NOMO-1 (cell line): ENCODE measurements around the gene TSFM.
A peak's percentile ranks its signal among the peaks of the same experiment; 100 is the strongest.

Source experiments
- DNase-seq, 2 experiments: peaks; one replicate each; lab custom pipeline; 2025; ENCODE audit not compliant: unreplicated experiment in 2 of 2; lab: John Stamatoyannopoulos, UW

TSFM gene

DNA sequence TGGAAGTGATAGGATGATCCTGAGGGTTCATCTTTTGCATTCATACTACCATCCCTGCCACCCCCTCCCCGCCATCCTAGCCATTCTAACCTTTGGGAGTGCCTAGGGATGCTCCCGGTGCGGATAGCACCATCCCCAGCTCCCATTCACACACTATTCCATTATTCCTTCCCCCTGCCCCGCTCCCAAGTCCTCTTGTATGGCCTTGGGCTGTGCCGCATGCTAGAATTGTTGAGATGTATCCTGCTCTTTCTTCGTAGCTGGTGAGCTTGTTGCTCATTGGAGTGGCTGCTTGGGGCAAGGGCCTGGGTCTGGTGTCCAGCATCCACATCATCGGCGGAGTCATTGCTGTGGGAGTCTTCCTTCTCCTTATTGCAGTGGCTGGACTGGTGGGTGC is 37.1 kb upstream of the TSFM start:
- DNase-seq = no peak

DNA sequence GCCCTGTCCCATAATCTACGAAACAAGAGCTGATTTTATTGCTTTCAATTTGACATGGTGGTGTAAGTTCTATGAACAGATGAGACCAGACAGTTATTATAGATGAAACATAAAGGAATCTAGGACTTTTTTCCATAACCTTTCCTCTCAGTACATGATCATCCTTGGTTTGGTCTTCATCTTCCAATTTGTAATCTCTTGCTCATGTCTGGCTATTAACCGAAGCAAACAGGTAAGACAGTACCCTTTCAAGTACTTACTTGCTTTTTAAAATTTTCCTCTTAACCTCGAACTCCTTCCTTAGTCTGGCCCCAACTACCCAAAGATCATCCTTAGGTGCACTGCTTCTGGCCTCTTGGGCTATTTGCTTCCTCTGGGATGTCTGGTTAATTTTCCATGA is 36.6 kb upstream of the TSFM start:
- DNase-seq = no peak

DNA sequence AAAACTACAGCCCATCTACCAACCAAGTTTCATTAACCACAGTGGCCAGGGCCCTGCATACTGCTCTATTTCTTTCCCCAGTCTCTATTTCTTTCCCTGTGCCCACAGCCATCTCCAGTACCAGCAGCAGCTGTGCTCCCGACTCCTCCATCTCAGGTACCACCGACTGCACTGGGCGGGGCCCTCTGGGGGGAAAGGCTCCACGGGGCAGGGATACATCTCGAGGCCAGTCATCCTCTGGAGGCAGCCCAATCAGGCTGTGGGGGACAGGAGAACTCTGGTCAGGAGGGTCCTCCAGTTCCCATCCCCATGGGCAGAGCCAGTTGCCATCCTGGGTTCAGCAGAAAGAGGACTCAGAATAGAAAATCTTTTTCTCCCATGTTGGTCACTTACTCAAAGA is 33.5 kb upstream of the TSFM start:
- DNase-seq = no peak

DNA sequence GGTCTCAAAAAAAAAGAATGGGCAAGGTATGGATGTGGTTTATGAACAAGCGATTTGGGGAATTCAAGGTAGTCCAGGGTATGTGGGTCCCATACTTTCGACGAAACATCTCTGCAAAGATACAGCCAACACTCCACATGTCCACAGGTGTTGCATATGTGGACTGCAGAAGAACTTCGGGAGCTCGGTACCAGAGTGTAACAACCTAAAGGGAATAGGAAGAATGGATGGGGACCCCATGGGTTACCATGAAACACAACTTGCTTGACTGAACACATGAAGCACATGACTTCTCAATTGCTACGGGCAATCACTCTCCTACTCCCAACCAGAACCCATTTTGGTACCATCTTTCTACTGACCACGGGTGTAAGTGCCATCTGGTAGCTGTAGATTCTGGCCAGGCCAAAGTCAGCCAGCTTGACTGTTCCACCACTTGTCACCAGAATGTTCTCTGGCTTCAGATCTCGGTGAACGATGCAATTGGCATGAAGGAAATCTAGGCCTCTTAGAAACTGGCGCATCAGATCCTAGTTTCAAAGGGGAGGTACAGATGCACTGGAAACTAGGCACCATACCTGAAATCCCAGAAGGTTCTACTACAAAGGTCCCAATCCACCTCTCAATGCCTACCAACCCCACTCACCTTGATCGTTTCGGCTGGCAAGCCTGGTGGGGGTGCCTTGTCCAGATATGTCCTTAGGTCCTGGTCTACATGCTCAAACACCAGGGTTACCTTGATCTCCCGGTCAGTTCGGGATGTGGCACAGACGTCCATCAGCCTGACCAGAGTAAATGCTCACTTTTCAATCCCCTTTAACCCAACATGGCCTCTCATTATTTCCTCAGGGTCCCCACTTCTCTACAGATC is 31.8 kb upstream of the TSFM start:
- no peak for DNase-seq

DNA sequence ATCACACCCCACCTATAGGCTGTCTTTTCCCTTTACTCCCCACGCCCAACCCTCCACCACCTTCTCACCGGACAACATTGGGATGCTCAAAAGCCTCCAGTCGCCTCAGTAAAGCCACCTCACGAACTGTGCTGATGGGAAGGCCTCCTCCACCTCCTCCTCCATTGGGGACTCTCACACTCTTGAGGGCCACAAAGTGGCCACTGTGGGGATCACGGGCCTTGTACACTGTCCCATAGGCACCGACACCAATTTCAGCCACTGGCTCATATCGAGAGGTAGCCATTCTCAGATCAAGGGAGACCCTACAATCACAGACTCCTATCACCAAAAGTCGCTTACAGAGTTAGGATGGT is 31.2 kb upstream of the TSFM start:
- no peak for DNase-seq

DNA sequence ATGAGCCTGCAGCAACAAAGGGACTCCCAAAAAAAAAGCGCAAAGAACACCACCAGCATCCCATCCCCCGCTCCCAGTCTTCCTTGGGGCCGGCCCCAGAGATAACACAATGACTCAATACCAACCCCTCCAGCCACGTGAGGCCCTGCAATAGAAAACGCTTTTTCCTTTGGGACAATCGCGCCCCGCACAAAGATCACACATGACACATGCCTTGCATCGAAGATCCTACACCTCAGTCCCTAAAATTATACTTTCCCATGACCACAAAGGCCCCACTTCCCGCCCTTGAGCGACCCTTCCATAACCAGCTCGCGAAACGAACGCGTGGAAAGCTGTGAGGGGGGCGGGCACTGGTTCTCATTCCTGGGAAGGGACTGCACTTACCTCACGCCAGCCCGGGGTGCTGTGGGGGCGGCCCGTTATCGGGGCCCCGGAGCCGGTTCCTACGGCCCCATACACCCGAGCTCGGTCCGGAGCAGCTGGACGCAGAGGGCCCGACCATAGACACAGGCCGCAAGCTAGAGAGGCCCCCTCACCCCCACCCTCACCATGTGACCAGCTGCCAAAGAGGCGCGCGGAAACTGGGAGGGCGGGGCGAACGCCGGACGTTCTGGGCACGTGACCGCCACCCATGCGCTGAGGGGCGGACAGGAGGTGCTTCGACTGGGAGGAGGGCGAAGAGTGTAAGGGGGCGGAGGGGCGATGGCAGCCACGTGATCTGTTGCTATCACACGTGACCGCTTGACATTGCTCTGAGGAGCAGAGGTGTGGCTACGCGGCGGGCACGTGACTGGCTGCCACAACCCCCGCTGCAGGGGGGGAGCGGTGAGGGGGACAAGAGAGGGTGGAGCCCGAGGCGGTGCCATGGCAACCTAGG is 30.6 kb upstream of the TSFM start, which contains the start of gene CDK4:
Gene CDK4 (minus strand): TSS at position 523 of the 880 bp plus-strand sequence. CDS start 593 bp downstream, outside the sequence.
- peak; percentile 99 for DNase-seq

DNA sequence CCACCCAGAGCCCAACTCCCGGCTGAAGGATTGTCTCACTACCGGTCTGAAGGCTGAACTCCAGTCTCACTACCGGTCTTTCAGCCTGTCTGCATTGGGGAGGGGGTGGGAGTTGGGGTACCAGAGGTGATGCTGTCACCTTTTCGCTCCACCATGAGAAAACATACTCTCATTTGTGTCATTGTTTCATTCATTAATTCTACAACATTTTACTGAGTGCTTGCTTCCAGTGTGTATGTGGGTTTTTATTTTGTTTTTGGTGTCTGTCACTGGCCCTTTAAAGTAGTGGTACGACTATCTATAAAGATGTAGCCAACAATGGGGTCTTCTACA is 30.0 kb upstream of the TSFM start:
- DNase-seq = no peak

DNA sequence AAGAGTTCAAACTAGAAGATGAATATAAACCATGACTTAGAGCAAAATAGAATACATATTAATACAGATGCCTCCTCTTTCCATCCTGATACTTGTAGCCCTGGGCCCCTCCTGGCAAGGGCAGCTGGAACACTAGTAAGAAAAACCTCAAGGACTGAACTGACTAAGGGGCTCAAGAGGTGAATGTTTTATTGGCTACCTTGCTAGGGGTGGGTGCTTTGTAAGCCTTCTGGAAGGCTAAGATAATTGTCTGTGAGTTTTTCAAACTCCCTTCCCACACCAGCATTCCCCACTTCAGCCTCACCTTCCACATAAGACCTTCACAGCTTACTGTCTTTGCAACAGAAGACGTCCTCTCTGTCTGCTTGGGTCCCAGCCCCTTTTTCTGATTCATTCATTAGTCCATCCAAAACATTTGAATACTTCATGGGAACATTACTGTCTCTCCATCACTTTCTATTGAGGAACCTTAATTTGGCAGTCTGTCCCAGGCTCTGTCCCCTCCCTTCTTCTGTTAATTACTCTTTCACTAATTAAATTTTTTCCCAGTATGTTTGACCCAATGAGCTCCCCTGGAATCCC is 28.7 kb upstream of the TSFM start:
- DNase-seq = no peak

DNA sequence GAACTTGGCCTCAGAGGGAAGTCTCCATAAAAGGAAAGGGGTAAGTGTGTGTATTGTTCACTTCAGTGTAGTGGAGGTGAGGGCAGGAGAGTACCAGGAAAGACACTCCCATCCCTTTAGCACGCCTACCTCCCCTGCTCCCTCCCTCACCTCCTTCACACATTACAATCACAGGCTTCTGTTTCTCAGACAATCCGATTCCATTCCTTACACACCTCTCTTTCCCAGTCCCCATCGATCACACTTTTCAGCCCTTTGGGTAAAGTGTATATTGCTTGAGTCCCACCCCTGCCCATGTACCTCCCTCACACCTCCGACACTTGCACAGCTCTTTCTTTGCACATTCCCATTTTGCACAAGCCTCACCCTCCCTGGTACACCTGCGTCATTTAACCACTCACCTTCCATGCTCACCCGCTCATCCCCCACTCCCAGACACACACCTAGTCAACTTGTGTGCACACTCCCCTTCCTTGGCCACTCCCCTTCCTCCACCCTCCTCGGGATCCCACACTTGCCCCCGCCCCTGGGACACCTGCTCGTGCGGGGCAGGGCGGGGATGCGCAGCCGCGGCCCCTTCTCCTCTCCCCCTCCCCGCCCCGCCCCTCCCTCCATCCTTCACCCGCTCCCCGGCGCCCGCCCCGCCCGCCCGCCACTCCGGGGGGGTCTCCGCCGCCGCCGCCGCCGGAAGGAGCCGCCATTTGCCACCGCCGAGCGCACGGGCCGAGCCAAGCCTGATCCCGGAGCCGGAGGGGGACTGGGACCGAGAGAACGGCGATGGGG is 28.0 kb upstream of the TSFM start, which contains the start of gene MARCHF9:
Gene MARCHF9 (plus strand): TSS at position 693 of the 783 bp plus-strand sequence. CDS start 426 bp downstream, outside the sequence.
- DNase-seq = peak; percentile 36 to 57

DNA sequence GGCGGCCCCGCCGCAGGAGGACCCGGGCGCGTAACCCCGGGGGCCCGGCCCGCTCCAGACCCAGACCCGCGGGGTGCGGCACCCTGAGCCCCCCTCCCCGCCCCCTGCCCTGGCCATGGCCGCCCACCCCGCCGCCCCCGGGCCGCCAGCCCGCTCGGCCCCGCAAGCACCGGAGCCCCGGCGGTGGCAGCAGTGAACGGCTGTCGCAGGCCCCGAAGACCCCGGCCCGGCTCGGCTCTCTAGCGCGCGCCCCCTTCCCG is 27.5 kb upstream of the TSFM start:
- no peak for DNase-seq

DNA sequence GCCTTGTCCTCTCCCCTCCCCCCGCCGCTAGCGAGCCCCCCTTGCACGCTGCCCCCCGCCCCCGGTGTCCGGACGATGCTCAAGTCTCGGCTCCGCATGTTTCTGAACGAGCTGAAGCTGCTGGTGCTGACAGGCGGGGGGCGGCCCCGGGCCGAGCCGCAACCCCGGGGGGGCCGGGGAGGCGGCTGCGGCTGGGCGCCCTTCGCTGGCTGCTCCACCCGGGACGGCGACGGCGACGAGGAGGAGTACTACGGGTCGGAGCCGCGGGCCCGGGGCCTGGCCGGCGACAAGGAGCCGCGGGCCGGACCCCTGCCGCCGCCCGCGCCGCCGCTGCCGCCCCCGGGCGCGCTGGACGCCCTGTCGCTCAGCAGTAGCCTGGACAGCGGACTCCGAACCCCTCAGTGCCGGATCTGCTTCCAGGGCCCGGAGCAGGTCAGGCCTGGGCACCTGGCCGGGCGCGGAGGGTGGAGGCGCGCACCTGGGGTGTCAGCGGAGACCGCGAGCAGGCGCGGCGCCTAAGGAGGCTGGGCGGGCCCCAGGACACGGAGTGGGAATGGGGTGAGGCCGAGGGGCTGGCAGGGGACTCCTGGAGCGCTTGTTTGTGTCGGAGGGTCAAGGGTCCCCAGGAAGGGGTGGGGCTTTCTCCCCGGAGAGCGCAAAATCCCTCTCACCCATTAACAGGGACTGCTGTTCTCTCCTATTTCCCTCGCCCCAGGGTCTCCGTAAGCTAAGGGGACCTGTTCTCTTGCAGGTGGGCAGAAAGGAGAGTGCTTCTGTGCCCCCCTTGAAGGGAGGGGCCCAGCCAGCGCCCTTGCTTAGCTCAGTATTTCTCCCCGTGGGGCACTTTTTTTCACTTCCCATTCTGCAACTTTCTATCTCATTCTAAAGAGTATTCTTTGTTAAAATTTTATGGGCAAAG is 26.9 kb upstream of the TSFM start:
- peak in 1 of 2 experiments; percentile 58 for DNase-seq

DNA sequence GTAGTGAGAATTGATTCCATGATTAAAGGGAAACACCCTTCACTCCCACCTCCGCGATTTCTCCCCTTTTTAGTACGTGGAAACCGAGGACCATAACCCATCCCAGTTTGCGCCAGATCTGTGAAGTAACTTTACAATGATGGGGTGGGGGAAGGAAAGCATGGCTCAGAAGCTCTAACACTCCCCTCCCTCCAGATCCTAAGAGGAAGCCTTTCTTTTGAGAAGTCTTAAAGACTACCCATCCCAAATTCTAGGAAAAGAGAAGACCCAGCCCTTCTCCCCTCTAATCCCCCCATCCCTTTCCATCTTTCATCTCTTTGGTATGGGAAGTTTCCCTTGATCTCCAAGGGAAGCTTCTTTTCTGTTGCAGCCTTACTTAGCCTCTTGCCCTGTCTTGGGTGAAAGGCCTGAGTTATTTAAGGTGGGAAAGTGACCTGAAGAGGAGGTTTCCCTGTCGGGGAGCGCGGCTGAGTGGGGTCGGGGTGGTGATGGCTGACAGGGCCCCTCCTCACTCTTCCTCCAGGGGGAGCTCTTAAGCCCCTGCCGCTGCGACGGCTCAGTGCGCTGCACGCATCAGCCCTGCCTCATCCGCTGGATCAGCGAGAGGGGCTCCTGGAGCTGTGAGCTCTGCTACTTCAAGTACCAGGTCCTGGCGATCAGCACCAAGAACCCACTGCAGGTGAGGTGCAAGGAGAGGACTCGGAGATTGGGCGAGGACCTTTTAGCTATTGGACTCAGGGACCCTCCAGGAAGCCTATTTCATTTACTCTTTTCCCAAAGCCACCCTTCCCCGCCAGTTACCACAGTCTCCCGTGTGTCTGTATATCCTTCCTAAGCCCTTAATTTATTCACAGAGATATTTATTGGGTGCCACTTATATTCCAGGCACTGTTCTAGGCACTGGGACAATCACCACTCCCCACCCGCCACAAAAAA is 25.9 kb upstream of the TSFM start:
- DNase-seq = peak; percentile 42 to 58

DNA sequence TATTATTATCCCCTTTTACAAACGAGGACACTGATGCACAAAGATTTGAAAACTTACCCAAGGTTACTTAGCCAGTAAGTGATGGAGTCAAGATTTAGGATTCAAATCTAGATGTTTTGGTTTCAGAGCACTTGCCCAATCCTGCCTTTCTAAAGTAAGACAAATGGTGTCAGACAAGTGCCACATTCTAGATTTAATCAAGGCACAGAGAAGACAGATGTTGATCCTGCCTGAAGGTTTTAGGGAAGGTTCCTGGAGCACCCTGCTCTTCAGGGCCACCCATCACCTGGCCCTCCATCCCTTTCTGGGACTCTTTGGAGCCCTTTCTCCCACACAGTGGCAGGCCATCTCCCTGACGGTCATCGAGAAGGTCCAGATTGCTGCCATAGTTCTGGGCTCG is 24.8 kb upstream of the TSFM start:
- no peak for DNase-seq

DNA sequence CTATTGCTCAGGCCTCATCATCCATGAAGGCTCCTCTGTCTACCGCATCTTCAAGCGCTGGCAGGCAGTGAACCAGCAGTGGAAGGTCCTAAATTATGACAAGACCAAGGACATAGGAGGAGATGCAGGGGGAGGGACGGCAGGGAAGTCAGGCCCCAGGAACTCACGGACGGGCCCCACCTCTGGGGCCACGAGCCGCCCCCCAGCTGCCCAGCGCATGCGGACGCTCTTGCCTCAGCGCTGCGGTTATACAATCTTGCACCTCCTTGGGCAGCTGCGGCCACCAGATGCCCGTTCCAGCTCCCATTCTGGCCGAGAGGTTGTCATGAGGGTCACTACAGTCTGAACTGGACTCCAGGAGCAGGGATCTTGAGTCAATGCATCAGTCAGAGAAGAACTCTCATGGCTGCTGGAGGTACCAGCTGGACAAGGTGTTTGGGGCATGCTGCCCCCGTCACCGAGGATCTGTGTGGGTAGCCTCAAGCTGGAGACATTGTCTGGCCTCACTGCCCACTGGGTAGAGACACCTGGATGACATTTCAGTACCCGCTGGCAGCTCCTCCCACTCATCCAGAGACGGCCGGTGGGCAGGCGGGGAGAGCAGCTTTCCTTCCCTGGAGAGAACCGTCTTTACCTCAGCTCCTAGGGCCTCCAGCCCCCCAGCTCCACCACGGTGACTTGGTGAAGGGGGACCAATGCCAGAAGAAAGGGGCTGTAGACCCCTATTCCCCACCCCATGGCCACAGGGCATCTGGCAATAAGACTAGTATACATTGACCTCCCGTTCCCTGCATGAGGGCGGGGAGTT is 23.8 kb upstream of the TSFM start:
- no peak for DNase-seq

DNA sequence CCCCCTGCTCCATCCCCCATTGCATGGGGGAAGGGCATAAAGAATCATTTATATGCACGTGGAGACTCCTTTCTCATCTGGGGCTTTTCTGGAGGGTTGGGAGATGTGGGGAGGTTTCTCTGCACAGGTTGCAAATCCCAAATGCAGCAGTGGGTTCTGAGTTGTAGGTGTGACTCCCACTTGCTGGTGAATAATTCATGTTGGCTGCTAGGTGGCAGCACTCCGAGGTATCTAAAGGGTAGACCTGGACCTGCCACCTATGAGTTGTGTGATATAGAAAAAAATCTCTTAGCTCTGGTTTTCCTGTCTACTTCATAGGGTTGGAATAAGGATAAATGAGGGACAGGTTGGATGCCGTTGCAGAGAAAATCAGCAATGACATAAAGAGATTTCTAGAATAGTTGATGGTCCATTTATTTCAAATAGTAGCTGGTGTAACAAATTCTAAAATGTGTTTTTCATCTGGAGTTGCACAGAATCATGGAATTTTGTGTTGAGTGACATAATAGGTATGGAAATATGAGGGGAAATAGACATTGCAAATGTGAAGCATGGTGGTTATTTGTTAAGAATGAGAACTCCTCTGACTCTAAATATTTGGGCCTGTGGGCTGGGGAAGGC is 23.1 kb upstream of the TSFM start:
- DNase-seq = peak in 1 of 2 experiments; percentile 28

DNA sequence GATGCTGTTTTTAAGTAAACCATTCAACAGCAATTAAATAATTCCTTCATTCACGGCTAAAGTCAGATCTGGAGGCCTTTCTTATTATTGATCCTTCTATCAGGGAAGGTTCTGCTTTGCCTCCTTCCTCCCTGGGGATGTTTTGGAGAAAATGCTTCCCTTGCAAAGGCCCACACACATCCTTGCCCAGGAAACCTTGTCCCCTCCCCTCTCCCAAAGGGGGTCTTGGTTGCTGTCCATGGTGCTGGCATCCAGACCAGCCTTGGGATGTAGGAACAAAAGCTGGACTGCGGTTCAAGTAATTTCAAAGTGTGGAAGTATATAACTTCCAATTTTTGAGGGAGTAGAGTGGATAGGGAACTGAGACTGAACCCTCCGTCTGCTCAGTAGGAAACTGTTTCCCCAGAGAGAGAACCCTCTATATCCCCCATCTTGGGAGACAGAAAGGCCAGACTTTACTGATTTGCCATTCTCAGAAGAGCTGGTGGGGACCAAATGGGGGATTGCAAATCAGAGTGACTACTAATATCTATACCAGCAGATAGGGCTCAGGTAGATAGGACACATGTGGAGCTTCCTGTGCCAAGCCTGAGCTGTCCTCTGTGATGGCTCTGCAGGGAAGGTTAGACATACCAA is 22.1 kb upstream of the TSFM start:
- no peak for DNase-seq

DNA sequence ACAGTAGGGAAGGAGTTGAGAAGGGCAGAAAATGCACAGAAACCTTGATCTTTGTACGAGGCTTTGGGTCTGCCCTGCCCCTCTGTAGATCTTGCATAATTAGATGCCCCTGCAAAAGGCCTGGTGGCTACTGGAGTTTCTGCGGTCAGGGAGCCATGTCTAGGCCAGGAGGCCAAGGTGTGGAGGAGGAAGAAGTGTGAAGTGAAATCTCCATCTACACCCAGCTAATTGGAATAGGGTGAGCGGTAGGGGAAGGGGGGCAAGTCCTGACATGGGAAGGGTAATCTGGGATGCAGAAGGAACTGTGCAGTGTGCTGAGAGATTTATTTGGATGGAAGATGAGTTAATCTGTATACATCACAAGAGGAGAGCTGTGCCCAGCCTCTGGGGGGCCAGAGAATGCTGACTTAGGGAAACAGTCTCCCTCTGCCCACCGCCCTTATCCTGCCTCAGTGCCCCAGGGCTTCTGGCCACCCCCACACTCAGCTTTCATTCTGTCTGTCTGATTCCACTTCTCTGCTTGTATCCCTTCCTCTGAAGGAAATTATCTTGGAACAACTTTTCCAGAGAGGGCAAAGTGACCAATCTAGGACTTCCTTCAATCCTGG is 21.1 kb upstream of the TSFM start:
- no peak for DNase-seq
